Mesothelial cell of epicardium (in vitro differentiated cells): ENCODE results near the gene ERCC3. TPM values are rescaled to one million over a fixed set of nuclear protein-coding genes. Genes with fewer than 3 reads are reported as not detected.

Experiments
- DNase-seq, 2 experiments: peaks; one replicate each; pipeline ENCODE4 v3.0.0; 2021; ENCODE audit warnings: low spot score in 2 of 2; ENCODE audit not compliant: unreplicated experiment in 2 of 2
- H3K27ac Mint-ChIP-seq: 2 replicates; pipeline ENCODE4 v1.8.0; 2021; ENCODE audit warnings: mixed read lengths
- H3K27me3 Mint-ChIP-seq: 2 replicates; pipeline ENCODE4 v1.8.0; 2021; ENCODE audit warnings: low read depth, mixed read lengths
- H3K36me3 Mint-ChIP-seq: 2 replicates; pipeline ENCODE4 v1.8.0; 2021; ENCODE audit warnings: mixed read lengths
- H3K4me1 Mint-ChIP-seq: 2 replicates; pipeline ENCODE4 v1.8.0; 2021; ENCODE audit warnings: mixed read lengths
- H3K4me3 Mint-ChIP-seq: 2 replicates; pipeline ENCODE4 v1.8.0; 2021; ENCODE audit warnings: mild to moderate bottlenecking, moderate library complexity, mixed read lengths
- H3K9me3 Mint-ChIP-seq: 2 replicates; pipeline ENCODE4 v1.8.0; 2021; ENCODE audit warnings: mixed read lengths
- total RNA-seq: library from RNA; stranded (reverse); gene quantifications from 3 replicates; pipeline ENCODE4 v1.2.1, GENCODE V29; 2021
- TF ChIP-seq, protein P1 (sequence below): fragments of 200-600 bp; sonication (generic); IDR thresholded peaks from one replicate; pipeline ENCODE4 v1.5.0; 2021; ENCODE audit warnings: antibody characterized with exemption; ENCODE audit not compliant: unreplicated experiment

ERCC3 gene
- total RNA-seq, 1 donor from 2014 or later, result 62.6 TPM

DNA sequence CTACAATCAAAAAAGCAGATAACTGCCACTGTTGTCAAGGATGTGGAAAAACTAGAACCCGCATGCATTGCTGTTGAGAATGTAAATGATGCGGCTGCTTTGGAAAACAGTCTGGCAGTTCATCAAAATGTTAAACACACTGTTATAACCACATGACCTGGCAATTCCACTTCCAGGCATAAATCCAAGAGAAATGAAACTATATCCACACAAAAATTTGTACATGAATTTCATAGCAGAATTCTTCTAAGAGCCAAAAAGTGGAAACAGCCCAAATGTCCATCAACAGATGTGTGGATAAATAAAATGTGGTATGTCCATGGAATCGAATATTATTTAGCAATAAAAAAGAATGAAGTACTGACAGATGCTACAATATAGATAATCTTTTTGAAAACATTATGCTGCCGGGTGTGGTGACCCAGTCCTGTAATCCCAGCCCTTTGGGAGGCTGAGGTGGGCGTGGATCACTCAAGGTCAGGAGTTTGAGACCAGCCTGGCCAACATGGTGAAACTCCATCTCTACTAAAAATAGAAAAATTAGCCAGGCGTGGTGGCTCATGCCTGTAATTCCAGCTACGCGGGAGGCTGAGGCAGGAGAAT lies 32.0 kb downstream of the ERCC3 start:
- TF ChIP-seq, protein P1, sequence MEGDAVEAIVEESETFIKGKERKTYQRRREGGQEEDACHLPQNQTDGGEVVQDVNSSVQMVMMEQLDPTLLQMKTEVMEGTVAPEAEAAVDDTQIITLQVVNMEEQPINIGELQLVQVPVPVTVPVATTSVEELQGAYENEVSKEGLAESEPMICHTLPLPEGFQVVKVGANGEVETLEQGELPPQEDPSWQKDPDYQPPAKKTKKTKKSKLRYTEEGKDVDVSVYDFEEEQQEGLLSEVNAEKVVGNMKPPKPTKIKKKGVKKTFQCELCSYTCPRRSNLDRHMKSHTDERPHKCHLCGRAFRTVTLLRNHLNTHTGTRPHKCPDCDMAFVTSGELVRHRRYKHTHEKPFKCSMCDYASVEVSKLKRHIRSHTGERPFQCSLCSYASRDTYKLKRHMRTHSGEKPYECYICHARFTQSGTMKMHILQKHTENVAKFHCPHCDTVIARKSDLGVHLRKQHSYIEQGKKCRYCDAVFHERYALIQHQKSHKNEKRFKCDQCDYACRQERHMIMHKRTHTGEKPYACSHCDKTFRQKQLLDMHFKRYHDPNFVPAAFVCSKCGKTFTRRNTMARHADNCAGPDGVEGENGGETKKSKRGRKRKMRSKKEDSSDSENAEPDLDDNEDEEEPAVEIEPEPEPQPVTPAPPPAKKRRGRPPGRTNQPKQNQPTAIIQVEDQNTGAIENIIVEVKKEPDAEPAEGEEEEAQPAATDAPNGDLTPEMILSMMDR, result no peak
- no peaks in the 10 kb centered on the region for H3K9me3 Mint-ChIP-seq
- DNase-seq, result no peak
- H3K36me3 Mint-ChIP-seq, result peaks cover 71% of the 10 kb centered on the region
- H3K4me3 Mint-ChIP-seq, result no peak overlapping the region
- no peak overlapping the region for H3K27ac Mint-ChIP-seq
- H3K27me3 Mint-ChIP-seq, result no peaks in the 10 kb centered on the region
- H3K4me1 Mint-ChIP-seq, result no peaks in the 10 kb centered on the region

DNA sequence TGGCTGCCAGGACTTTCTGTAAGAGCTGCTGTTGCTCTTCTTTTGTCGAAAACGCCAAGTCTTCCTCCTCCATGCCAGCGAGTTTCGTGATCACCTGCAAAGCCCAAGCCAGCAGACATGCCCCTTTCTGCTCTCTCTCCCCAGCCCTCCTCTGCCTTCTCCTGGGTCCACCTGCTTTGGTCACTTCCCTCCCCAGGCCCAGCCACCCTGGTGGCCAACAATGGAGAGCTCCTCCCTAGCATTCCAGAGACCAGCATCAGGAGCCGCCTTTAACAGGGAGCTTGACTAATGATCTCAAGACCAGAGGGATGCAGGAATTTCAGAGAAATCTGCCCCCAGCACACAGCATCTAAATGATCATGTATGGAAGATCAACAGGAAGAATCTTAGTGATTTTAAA lies 34.6 kb downstream of the ERCC3 start:
- H3K27ac Mint-ChIP-seq, result no peak overlapping the region
- no peak for DNase-seq
- TF ChIP-seq, protein P1, result no peak
- H3K4me3 Mint-ChIP-seq, result no peak overlapping the region
- no peaks in the 10 kb centered on the region for H3K4me1 Mint-ChIP-seq
- peaks cover 58% of the 10 kb centered on the region for H3K36me3 Mint-ChIP-seq
- H3K9me3 Mint-ChIP-seq, result no peaks in the 10 kb centered on the region
- no peaks in the 10 kb centered on the region for H3K27me3 Mint-ChIP-seq

DNA sequence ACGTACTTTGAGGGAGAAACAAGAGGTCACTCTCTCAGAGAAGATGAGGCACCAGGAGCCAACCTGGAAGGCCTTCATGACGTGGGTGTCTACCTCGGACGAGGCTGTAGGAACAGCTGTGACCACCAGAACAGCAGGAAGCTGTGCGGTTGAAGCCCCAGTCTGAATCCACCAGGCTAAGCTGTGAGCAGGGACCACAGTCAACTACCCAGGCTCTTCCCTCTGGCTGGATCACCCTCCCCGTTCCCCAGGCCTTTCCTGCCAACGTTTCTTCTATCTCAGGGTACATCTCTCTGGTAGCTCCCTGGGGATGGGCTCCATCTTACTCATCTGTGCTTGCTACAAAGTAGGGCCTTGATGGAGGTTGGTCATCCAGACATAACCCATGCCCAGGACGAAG lies 37.1 kb downstream of the ERCC3 start:
- Mint-ChIP-seq H3K4me3 (no peak overlapping the region), H3K36me3 (peaks cover 41% of the 10 kb centered on the region), H3K9me3 (no peaks in the 10 kb centered on the region), H3K27me3 (no peaks in the 10 kb centered on the region), H3K4me1 (no peaks in the 10 kb centered on the region), H3K27ac (no peak overlapping the region)
- TF ChIP-seq, protein P1, result no peak
- DNase-seq, result no peak

DNA sequence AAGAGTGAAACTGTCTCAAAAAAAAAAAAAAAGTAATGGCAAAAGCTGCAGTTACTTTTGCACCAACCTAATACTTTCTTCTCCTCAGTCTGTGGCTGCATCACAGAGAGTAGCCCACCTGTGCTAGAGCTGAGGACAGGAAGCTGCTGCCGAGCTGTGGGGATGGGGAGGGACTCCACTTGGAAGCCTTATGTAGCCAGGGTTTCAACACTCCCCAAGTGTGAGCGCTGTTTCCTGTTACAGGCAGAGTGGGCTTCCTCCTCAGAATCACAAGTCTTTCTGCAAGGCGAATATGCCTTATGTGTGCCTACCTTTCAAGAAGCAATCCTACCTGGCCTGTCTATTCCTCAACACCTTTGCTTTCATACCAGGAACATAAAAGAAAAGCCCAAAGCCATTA lies 37.6 kb downstream of the ERCC3 start:
- Mint-ChIP-seq H3K4me3 (no peak overlapping the region), H3K36me3 (peaks cover 38% of the 10 kb centered on the region), H3K27ac (no peak overlapping the region), H3K27me3 (no peaks in the 10 kb centered on the region), H3K9me3 (no peaks in the 10 kb centered on the region), H3K4me1 (no peaks in the 10 kb centered on the region)
- DNase-seq, result no peak
- TF ChIP-seq, protein P1, result no peak

DNA sequence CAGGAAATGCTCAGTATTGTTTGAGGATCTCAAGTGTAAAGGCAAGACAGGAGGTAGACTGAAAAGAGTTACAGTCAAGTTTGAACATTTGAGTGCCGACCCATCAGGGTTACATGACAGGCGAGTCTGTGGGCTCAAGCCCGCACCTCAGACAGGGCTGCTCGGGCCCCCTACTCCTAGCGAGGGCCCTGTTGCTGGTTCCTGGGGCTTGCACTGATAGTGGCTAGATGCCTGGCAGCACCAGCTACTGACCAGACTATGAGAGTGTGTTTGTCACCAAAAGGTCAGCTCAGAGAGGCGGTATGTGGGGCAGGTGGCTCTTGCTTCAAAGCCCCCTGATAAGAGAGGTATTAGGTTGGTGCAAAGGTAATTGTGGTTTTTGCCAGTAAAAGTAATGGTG lies 38.2 kb downstream of the ERCC3 start:
- Mint-ChIP-seq H3K4me3 (no peak overlapping the region), H3K9me3 (no peaks in the 10 kb centered on the region), H3K27me3 (no peaks in the 10 kb centered on the region), H3K4me1 (no peaks in the 10 kb centered on the region), H3K36me3 (peaks cover 34% of the 10 kb centered on the region), H3K27ac (no peak overlapping the region)
- TF ChIP-seq, protein P1, result no peak
- DNase-seq, result no peak

DNA sequence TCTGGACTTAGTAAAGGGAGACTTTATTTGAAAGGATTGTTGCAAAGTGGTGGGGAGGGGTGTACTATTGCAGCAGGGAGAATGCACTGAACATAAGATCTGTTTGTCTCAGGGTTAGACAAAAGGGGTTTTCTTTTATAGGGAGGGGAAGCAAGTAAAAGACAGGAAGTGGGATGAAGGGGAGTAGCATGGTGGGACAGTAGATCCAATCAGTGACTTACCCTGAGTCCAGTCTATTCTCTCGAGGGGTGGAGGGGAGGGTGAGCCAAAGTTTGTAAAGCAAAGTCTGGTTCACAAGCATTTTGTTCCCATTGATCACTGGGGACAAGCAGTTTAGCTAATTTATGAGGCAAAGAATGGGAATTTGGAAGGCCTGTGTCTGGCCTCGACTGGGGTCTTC lies 38.8 kb downstream of the ERCC3 start:
- no peaks in the 10 kb centered on the region for H3K9me3 Mint-ChIP-seq
- H3K4me3 Mint-ChIP-seq, result no peak overlapping the region
- H3K4me1 Mint-ChIP-seq, result no peaks in the 10 kb centered on the region
- H3K27ac Mint-ChIP-seq, result no peak overlapping the region
- H3K36me3 Mint-ChIP-seq, result peaks cover 32% of the 10 kb centered on the region
- no peak for DNase-seq
- no peaks in the 10 kb centered on the region for H3K27me3 Mint-ChIP-seq
- TF ChIP-seq, protein P1, result no peak
